Endothelial cell of hepatic sinusoid (primary cell): ENCODE results near the gene MYOG.

Source experiments
- in situ Hi-C: cut with HindIII; loops from 2 replicates; pipeline ENCODE4 v1.10.0; 2017; ENCODE audit warnings: low sequenced_read_pairs

The MYOG gene

DNA sequence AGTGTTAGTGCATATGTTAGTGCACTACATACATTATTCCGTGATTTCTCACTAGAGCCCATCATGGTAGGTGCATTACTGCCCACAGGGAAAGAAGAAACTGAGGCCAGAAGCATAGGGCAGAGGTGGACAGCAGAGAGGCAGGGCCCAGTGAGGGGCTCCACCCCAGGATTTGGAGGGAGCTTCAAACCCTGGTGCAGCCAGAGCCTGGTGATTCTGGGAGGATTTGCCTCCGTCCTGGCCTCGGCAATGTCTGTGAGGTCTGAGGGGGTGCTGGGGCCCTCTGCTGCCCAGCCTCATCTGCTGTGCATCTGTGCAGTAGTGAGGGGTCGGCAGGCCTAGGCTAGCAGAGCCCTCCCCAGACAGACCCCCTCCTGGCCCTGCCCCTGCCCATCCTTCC, 36.7 kb downstream of the MYOG start:
- in situ Hi-C loops, result no loop called here

DNA sequence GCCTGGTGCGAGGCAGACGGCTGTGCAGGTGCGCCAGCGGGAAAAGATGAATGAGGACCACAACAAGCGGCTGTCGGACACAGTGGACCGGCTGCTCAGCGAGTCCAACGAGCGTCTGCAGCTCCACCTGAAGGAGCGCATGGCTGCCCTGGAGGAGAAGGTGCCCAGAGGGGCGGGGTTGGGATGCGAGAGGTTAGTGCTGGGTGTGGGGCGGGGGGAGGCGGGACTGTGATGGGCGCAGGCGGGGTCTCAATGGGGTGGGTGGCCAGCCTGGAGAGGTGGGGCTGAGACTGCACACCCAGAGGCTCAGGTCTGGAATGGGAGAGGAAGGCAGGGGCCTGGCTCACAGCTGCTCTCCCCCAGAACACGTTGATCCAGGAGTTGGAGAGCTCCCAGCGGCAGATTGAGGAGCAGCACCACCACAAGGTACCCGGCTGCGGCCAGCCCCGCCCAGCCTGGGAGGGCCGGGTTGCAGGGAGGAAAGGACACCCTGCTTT, 37.2 kb downstream of the MYOG start:
- in situ Hi-C loops, result no loop called here

DNA sequence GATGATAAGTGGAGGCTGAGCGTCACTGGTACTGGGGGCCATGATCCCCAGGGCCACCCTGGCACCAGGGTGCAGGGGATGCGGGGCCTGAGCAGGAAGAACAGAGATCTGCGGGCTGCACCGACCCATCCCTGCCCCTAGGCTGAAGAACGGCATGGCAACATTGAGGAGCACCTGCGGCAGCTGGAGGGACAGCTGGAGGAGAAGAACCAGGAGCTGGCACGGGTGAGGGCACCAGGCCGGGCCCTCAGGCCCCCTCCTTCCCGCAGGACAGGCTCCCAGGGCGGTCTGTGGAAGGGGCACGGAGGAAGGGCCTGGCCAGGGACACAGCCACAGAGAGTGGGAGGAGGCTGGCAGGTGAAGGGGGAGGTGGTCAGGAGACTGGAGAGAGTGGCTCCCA, 37.7 kb downstream of the MYOG start:
- in situ Hi-C loops, result no loop called here

DNA sequence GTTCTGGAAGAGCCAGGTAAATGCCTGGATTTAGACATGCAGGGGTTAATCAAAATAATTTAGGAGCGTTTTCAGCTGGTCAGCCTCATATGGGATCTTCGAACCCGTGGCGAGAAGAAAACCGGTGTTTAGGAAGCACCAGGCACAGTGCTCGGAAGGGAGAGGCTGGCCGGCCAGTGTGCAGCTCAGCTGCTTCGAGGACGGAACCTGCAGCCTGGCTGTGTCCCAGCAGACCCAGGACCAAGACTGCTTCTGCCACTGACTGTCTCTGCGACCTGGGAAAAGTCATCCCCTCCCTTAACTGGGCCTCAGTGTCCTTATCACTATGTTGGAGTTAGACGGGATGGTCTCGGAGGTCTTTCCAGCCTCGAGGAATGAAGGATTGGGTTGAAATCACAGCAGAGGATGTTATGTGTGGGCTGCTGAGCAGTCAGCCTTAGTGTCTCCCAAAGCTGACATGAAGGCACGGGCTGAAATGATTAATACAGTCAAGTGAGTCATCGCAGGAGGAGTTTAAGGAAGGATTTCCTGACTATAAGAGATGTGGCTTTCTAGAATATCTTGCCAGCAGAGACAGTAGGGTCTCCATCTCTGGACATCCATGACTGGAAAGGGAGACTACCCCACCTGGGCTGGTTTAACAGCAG, 38.7 kb downstream of the MYOG start:
- in situ Hi-C loops, result no loop called here

DNA sequence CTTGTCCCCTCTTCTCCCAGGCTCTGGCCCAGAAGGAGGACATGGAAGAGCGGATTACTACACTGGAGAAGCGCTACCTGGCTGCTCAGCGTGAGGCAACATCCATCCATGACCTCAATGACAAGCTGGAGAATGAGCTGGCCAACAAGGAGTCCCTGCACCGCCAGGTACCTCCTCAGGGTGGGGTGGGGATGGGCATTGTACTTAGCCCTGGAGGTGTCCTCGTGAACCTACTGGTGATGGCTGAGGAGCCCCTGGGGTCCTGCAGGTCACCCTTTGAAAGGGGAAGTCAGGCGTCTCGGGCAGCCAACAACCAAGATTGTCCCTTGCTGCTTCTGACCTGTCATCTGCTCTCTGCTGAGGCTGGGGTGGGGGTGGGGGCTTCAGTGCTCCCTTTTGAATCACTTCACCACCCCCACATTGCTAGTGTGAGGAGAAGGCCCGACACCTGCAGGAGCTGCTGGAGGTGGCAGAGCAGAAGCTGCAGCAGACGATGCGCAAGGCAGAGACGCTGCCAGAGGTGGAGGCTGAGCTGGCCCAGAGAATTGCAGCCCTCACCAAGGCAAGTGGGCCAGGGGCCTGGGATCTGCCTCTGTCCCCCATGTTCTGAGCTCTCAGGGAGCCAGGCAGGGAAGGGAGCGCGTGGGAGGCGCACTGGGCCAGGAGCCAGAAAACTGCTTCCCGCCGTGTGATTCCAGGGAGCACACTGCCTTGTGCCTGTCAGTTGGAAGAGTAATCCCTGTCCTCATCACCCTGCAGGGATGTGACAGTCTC, 39.8 kb downstream of the MYOG start:
- in situ Hi-C loops, result no loop called here

DNA sequence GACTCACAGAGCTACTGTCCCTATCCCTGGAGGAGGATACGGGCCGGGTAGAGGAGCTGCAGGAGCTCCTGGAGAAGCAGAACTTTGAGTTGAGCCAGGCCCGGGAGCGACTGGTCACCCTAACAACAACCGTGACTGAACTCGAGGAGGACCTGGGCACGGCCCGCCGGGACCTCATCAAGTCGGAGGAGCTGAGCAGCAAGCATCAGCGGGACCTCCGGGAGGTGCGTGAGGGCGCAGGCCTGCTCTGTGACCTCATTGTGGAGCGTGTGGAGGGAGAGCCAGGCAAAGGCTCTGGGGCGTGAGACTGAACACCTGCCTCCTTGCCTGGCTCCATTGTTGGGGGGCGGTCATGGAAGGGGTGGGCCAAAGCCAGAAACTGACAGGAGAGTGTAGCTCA, 40.5 kb downstream of the MYOG start:
- in situ Hi-C loops, result no loop called here

DNA sequence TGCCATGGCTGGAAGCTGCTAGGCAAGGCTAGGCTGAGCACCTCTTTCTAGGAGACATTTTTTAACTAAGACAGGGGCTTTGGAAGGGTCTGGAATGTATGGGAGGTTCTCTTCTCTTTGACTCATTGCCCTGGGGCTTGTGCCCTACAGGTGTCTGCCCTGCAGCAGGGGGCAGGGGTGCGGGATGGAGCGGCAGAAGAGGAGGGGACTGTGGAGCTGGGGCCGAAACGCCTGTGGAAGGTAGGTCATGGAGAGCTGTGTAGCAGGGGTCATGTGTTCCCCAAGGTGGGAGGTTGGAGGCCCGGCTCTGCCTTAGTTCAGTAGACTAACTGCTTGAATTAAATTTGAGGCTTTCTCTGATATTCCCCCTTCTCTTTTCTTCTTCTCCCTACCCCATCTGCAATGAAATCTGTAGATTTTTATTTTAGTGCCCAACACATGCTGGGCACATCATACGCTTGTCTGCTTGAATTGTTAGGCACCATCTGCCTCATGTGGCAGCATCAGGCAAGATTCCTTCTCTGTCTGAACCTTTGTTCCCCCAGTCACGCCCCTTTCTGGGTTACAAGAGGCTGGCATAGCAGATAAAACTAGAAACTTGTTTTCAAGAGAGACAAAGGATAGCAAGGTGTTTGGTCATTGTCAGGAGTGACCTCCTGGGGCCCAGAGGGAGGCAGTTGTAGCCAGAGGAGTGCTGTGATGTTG, 41.1 kb downstream of the MYOG start:
- in situ Hi-C loops, result no loop called here

DNA sequence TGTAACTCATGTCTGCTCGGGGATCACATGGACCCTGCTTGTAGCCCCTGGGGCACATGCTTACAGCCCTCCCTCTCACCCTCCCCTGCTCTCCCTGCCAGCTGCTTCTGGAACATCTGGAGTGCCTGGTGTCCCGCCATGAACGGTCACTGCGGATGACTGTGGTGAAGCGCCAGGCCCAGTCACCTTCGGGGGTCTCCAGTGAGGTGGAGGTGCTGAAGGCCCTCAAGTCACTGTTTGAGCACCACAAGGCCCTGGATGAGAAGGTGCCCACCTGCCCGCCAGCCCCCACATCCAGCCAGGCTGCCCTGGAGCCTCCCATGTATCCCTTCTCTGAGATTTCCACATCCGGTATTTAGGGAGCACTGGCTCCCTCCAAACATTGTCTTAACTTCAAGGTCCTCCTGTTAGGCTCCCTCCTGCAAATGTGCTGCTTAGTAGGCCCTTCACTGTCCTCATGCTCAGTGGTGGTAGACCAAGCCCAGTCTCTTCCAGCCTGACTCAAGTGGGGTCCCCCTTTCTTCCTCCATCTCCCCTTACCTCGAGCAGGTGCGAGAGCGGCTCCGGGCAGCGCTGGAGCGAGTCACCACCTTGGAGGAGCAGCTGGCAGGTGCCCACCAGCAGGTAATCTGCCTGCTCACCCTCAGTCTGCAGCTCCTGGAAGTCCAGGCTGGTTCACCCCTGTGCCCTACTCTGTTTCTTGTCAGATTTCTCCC, 41.8 kb downstream of the MYOG start:
- in situ Hi-C loops, result no loop called here

DNA sequence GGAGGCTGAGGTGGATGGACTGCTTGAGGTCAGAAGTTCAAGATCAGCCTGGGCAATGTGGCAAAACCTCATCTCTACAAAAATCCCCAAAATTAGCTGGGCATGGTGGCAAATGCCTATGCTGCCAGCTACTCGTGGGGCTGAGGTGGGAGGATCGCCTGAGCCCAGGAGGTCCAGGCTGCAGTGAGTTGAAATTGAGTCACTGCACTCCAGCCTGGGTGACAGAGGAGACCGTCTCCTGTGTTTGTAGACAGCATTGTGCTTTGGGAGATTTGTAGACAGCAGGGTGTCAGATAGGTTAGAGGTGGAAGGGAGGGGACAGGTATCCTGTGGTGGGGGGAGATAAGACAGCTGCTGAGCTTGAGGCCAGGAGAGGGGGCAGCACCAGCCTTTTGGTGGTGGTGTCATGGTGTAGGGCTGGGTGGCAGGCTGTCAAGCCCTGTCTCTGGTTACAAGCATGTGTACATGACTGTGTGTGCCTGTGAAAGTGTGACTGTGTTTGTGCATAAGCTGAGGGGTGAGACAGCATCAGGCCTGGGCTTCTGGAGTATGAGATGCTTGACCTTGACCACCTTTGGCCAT, 44.4 kb downstream of the MYOG start:
- in situ Hi-C loops, result no loop called here

DNA sequence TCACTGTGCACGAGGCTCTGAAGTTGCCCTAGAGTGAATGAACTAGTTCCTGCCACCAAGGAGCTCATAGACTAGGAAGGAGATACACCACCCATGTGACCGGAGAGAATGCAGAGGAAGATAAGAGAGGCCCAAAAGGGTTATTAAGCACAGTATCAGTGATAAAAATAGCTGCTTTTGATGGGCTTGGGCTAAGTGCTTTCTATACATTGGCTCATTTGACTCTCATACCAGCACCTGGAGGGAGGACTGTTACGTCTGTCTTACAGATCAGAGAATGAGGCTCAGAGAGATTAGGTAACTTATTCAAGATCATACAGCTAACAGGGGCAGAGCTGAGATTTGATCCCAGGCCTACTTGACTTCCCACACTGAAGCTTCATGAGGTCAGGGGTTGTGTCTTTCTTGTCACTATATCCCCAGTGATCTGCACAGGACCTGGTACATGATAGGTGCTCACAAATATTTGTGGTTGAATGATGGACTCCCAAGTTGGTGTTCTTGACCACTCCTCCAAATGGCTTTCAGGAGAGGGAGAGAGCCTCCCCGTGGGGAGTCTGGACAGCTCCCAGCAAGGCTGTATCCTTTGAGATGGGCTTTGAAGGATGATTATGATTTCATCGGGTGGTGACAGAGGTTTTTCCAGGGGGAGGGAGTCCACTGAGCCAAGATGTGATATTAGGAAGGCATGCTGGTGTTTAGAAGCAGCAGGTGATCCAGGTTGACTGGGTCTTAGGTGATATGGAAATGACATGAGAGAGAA, 45.1 kb downstream of the MYOG start:
- in situ Hi-C loops, result no loop called here

DNA sequence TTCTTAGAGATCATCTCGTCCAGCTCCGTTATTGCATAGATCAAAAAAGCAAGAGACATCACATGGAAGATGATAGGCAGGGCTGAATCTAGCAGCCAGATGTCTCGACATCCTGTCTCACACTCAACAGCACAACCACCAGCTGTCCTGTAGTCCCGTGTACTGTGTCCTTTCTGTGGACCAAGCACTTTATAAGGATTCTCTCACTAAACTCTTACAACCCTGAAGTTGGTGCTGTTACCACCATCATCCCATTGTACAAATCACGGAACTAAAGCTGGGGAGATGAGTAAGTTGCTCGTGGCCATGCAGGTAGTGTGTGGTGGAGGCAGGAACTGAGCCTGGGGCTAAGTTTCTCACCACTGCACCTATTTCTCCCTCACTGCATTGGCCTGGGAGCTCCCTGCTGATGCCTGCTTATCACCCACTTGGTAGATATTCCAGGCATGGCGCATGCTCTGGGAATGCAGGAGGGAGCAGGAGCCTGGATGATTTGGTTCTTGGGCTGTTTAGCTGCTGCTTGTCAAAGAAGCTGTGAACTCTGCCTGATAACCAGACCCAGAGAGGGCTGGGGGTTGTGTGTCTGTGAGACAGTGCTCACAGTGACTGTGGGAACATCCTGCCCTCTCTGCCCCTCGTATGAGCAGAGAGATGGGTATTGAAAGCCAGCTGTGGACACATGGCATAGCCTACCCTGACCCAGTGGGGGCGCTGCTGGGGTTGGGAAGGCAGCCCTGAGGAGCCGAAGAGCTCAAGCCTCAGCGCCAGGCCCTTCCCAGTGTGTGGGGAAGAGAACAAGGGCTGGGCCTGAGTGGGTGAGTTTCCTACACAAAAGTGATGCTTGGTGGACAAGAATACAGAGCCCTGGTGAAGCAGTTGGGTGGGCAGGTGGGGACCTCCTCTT, 46.0 kb downstream of the MYOG start:
- in situ Hi-C loops, result loop anchor here (5.0 kb wide), 1 partner anchor 172 kb away; no protein-coding TSS in a partner anchor

DNA sequence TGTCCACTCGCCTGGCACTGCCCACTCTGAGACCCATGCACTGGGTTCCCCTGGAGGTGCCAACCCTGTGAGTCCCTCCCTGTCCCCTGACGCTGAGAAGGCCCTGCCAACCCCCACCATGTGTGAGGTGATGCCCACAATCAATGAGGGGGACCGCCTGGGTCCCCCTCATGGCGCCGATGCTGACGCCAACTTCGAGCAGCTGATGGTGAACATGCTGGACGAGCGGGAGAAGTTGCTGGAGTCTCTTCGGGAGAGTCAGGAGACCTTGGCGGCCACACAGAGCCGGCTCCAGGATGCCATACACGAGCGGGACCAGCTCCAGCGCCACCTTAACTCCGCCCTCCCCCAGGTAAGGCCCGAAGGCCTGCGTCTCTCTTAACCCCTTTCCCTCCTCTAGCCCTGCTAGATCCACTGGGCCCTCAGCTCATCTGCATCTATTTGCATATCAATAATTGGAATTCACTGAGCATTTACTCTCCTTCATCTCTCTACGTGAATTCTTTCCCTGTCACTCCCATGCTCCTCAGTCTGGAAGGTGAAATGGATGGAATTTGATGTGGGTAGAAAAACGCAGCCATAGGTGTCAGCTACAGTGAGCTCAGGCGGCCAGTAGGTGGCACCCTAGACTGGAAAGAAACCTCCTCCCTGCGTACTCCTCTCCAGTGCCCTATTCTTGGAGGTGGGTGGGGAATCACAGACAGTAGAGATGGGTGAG, 46.8 kb downstream of the MYOG start:
- in situ Hi-C loops, result loop anchor here (5.0 kb wide), 1 partner anchor 173 kb away; no protein-coding TSS in a partner anchor

DNA sequence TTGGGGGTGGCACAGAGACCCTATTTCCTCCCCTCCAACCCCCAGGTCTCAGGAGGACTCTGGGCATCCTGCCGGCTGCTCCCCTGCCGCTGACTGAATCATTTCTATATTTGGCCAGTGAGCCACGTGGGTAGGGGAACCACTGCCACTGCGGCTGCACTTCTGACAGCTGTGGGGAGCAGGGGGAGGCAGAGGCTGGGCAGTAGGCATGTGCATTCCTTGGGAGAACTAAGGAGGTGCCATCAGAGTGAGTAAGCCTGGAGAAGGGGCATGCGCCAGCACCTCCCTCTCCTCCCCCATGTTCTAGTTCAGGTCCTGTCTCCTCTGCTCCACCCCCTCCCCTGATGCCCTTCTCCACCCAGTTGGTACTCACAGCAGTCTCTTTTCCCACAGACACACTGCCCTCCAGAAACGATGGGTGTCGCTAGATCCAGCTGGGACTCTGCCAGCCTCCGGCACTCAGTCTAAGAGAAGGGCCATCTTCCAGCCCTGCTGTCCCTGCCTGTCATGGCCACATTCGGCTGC, 47.5 kb downstream of the MYOG start:
- in situ Hi-C loops, result loop anchor here (5.0 kb wide), 1 partner anchor 174 kb away; no protein-coding TSS in a partner anchor

DNA sequence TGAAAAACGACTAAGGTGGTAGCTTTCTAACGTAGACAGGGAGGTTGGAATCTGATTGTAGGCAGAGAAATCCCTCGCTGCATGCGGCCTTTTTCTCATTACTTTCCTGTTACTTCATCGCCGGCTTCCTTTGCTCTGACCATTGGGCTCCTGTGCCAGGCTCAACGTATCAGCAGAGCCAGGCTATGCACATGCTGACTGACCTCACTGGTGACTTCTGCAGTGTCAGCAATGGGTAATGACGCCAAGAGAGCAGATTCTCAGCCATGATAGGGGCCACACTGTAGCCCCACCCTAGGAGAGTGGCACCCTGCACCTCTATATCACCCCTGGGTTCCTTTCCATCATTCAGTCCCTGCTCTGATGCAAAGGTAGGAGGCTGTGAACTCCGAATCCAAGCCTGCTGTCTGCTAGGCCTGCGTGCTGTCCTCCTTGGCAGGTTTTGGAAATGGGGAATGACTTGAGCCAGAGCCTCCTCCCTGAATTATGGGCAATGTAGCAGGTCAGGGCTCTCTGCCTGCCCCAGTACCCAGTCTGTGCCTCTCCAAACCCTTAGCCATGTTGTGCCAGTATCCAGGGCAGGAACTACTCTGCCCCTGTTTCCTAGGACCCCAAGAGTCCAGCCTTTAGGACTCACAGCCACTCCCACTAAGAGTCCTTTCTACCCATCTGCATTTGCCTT, 48.2 kb downstream of the MYOG start:
- in situ Hi-C loops, result loop anchor here (5.0 kb wide), 1 partner anchor 175 kb away; no protein-coding TSS in a partner anchor

DNA sequence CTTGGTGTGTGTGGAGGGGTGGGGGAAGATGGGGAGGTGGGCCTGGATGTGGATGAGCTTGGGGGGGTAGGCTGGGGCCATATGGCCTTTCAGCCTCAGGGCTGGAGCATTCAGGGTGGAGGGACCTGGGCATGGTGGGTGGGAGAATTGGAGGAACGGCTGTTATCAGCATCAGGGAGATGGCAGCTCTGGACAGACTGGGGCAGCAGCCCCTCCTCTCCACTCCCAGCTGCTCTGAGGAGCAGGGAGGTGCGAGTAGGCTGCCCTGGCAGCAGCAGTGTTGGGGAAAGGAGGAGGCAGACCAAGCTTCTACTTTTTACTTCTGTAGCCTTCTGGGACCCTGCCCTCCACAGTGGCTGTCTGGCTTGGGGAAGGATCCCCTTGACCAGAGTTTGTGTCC, 49.3 kb downstream of the MYOG start:
- in situ Hi-C loops, result loop anchor here (5.0 kb wide), 1 partner anchor 176 kb away; no protein-coding TSS in a partner anchor

DNA sequence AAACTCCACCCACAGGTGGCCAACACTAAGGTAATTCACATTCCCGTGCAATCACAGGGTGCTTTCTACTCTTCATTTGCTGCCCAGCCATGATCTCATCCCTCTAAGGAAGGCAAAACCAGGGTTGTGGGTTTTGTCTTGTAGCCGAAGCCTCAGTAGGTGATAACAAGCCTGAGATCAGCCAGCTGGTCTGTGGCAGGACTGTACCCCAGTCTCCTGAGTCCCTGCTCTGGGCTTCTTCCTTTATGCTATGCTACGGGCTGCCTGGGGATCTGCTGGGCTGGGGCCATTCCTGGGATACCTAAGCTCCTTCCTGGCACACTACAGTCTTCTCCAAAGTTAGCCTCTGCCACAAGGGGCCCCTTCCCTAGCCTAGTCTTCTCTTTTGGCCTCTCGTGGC, 49.7 kb downstream of the MYOG start:
- in situ Hi-C loops, result loop anchor here (5.0 kb wide), 1 partner anchor 176 kb away; no protein-coding TSS in a partner anchor
